ENCODE results near the gene PUS7L. TPM values are rescaled to one million over a fixed set of nuclear protein-coding genes. Genes with fewer than 3 reads are reported as not detected.
A peak's percentile ranks its signal among the peaks of the same experiment; 100 is the strongest.

PUS7L gene
- 2.4 TPM for total RNA-seq

- Histone ChIP-seq H3K4me3 (peak within 1 kb of the TSS; percentile 53 to 78), H3K4me1 (peaks cover 4 to 21% of the 10 kb centered on the region in 2 donors), H3K9me3 (no peaks in the 10 kb centered on the region), H3K27me3 (no peaks in the 10 kb centered on the region), H3K36me3 (peaks cover 0 to 12% of the 10 kb centered on the region in 2 donors), H3K27ac (peak within 1 kb of the TSS; percentile 75 to 88)
- TF ChIP-seq CTCF (IDR thresholded peaks at IDR 0.05) = peak; percentile 38 to 50 (median 46)
- intact Hi-C loops (cut with DNase I) = loop anchor here (1.0 to 5.0 kb wide), 4 partner anchors 47 to 1520 kb away; partner anchors contain the start of genes PPHLN1, TMEM117, TWF1 and YAF2
- DNase-seq (ENCODE audit: low spot score in 2 of 2) = peak; percentile 85 to 98
These were observed at the start of gene PUS7L, which contains the start of gene IRAK4 for GRCh38 chr12:43758728-43759563. PUS7L (minus strand) TSS chr12:43758790; CDS start chr12:43755245, 3,545 bp downstream. IRAK4 (plus strand) TSS chr12:43758951; CDS start chr12:43768112, 9,161 bp downstream.

- no peak overlapping the region for H3K27ac ChIP-seq
- DNase-seq (ENCODE audit: low spot score in 2 of 2) = no peak
- no peak for TF ChIP-seq CTCF (IDR thresholded peaks at IDR 0.05)
- H3K9me3 ChIP-seq = no peaks in the 10 kb centered on the region
- peaks cover 0 to 10% of the 10 kb centered on the region in 2 donors for H3K36me3 ChIP-seq
- intact Hi-C loops (cut with DNase I) = loop anchor here (10.0 kb wide), 1 partner anchor 1607 kb away; no protein-coding TSS in a partner anchor
- H3K4me3 ChIP-seq = no peak overlapping the region
- H3K4me1 ChIP-seq = peaks cover 0 to 9% of the 10 kb centered on the region in 2 donors
- H3K27me3 ChIP-seq = no peaks in the 10 kb centered on the region
These were observed 48.8 kb upstream of the PUS7L start for GRCh38 chr12:43807386-43807785.

- Histone ChIP-seq H3K27me3 (no peaks in the 10 kb centered on the region), H3K9me3 (no peaks in the 10 kb centered on the region), H3K4me1 (peaks cover 0 to 9% of the 10 kb centered on the region in 2 donors), H3K27ac (peak overlapping the region; percentile 90 to 98), H3K36me3 (peaks cover 1 to 13% of the 10 kb centered on the region in 2 donors), H3K4me3 (peak overlapping the region; percentile 91 to 99)
- DNase-seq (ENCODE audit: low spot score in 2 of 2) = no peak
- TF ChIP-seq CTCF (IDR thresholded peaks at IDR 0.05) = no peak
- intact Hi-C loops (cut with DNase I) = loop anchor here (1.0 to 10.0 kb wide), 4 partner anchors 30 to 1608 kb away; partner anchors contain the start of genes IRAK4, PUS7L and TMEM117
These were observed 48.1 kb upstream of the PUS7L start for GRCh38 chr12:43806737-43807072.

- no peaks in the 10 kb centered on the region for H3K9me3 ChIP-seq
- H3K27ac ChIP-seq = peak within 1 kb of the TSS; percentile 90 to 98
- H3K27me3 ChIP-seq = no peaks in the 10 kb centered on the region
- TF ChIP-seq CTCF (IDR thresholded peaks at IDR 0.05) = peak; percentile 25 to 40 (median 36)
- peaks cover 0 to 9% of the 10 kb centered on the region in 2 donors for H3K4me1 ChIP-seq
- peak within 1 kb of the TSS; percentile 91 to 99 for H3K4me3 ChIP-seq
- peak; percentile 56 to 94 for DNase-seq (ENCODE audit: low spot score in 2 of 2)
- peaks cover 6 to 17% of the 10 kb centered on the region in 2 donors for H3K36me3 ChIP-seq
- intact Hi-C loops (cut with DNase I) = loop anchor here (1.0 to 10.0 kb wide), 4 partner anchors 30 to 1609 kb away; partner anchors contain the start of genes IRAK4, PUS7L and TMEM117
These were observed 47.5 kb upstream of the PUS7L start, which contains the start of gene TWF1 for GRCh38 chr12:43805860-43806736. TWF1 (minus strand) TSS chr12:43806317; CDS start chr12:43806245, 72 bp downstream.

Measured in ascending aorta (tissue), 2 donors.